HG02798 (cell line): ENCODE data around the gene PRELP.
"Not testable (repeated sequence)": the region's sequence is repeated elsewhere in the genome, so short reads cannot be mapped to it uniquely, and the experiment has no call there.

Experiments used
- ATAC-seq: cut with Tn5 transposase; IDR thresholded peaks from one replicate; pipeline ENCODE4 v1.9.1; 2021; ENCODE audit warnings: mild to moderate bottlenecking; ENCODE audit not compliant: unreplicated experiment, poor library complexity

Gene PRELP

GRCh38 chr1:203453016-203453415 lies 22.6 kb upstream of the PRELP start:
- no peak for ATAC-seq

GRCh38 chr1:203453616-203454015 lies 22.0 kb upstream of the PRELP start:
- no peak for ATAC-seq

- ATAC-seq = no peak
Observed at GRCh38 chr1:203454986-203455471, 20.6 kb upstream of the PRELP start.

DNA sequence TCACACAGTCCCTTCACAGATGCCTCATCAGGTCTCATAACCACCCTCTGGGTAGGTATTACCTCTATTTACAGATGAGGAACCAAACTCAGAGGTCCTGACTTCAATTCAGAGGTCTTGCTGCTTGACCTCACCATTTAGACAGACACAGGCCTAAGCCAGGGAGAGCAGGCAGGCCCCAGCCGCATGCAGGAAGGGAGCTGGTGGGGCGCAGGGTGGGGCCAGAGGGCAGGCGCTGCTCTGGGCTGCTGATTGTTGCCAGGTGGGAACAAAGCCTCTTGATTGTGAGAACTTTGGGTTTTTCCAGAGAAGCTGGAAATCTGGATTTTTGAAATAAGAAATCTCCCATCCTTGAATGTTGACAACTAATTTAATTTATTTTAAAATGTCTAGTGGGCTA lies 19.9 kb upstream of the PRELP start:
- ATAC-seq = no peak

GRCh38 chr1:203456577-203456976 lies 19.0 kb upstream of the PRELP start:
- no peak for ATAC-seq

DNA sequence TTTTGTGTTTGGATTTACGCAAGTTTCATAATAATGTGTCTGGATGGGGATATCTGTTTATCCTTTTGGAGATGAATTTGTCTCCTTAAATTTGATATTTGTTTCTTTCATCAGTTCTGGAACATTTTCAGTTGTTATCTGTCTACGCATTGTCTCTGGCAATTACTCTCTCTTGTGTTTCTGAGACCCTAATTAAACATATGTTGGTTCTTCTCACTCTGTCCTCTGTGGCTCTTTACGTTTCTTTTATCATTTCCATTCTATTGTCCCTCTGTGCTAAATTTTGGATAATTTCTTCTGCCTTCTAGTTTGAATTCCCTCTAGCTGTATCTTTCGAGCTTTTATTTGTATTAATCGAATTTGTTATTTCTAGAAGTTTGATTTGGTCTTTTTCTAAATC lies 17.5 kb upstream of the PRELP start:
- ATAC-seq = no peak

GRCh38 chr1:203459671-203460201 lies 15.9 kb upstream of the PRELP start:
- ATAC-seq = no peak

GRCh38 chr1:203461717-203462116 lies 13.9 kb upstream of the PRELP start:
- ATAC-seq = no peak

- no peak for ATAC-seq
Observed at GRCh38 chr1:203462143-203462542, 13.5 kb upstream of the PRELP start.

GRCh38 chr1:203462878-203463277 lies 12.7 kb upstream of the PRELP start:
- no peak for ATAC-seq

- ATAC-seq = no peak
Observed at GRCh38 chr1:203463469-203464062, 12.0 kb upstream of the PRELP start.

GRCh38 chr1:203464226-203464625 lies 11.4 kb upstream of the PRELP start:
- ATAC-seq = no peak

DNA sequence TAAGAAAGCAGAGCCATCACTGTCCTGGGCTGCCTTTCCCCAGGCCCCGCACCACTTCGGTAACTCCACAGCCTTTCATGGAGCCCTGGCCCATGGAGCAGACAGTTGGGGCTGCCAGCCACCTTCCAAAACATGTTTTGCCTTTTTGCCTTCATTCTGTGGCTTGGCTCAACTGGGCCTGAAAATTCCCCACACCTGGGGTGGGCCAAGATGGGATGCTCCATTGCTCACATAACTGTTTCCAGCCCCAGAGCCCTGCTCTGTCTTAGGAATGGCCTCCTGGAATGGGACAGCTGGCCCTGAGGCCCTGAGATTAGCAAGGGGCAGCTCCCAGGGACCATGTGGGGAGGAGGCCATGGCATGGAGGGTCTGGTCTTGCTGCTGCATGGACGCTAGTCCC lies 10.9 kb upstream of the PRELP start:
- ATAC-seq = no peak

- no peak for ATAC-seq
Observed at GRCh38 chr1:203465146-203465798, 10.3 kb upstream of the PRELP start.

GRCh38 chr1:203465948-203466347 lies 9.7 kb upstream of the PRELP start:
- no peak for ATAC-seq

- ATAC-seq = not testable (repeated sequence)
Observed at GRCh38 chr1:203466906-203467549, 8.6 kb upstream of the PRELP start.

- no peak for ATAC-seq
Observed at GRCh38 chr1:203467550-203467921, 8.1 kb upstream of the PRELP start.

DNA sequence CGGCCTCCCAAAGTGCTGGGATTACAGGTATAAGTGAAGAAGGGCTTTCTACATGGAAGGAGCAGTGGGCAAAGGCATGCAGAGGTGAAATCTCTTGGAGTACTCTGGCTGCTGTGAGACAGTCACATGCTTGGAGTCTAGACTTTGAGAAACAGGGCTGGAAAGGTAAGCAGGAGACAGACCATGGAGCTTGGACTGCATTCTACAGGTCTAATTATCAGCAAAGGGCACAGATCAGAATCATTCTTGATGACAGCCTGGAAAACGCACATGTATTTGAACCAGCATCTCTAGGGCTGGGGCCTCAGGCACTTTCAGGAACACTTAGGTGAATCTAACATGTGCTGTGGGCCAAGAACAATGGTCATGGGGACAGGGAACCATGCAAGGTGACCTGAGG lies 7.3 kb upstream of the PRELP start:
- ATAC-seq = no peak

DNA sequence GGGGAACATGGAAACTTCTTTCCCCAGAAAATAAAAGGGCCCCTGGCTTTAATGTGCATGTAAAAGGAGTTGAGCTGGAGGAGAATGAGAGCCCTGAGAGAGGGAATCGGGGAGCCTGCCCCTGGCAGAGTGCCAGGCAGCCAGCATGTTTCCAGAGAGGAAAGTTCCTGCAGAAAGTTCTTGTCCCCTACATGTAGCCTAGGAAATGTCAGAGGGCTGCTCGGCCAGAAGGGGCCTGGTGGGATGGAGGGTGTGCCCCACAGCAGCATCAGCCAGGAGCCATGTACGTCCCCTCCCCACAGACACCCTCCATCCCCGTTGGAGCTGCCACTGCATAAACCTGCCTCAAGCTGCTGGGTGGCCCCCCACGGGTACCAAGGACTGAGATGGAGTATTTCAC lies 5.4 kb upstream of the PRELP start:
- ATAC-seq = no peak

- no peak for ATAC-seq
Observed at GRCh38 chr1:203471841-203472240, 3.8 kb upstream of the PRELP start.

DNA sequence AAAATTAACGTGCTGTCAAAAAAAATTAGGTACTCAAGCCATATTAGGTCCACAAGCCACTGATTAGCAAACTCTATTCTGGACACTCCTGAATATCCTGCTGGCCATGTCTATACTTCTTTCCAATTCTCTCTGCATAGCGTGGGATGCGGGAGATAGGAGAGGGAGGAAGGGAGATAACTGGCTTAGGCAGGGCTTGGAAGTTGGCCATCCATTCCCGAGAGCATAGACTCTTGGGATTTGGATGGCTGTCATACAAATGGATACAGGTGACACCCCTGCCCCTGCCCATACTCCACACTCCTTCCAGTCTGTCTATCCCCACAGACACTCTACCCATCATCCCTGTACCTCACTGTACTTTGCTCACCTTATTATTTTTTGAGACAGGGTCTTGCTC lies 2.3 kb upstream of the PRELP start:
- ATAC-seq = no peak
